HepG2 (cell line): ENCODE results near the gene MCFD2. TPM values are rescaled to one million over a fixed set of nuclear protein-coding genes. Genes with fewer than 3 reads are reported as not detected.

Source experiments
- DNMT3B ChIP-seq: conservative IDR thresholded peaks from 2 replicates; pipeline ENCODE4 v1.6.1; 2016; ENCODE audit warnings: missing biosample characterization, control low read depth
- ELF1 ChIP-seq: sonication (generic); formaldehyde crosslinking; IDR thresholded peaks from 2 replicates; pipeline ENCODE4 v1.4.0; 2020; ENCODE audit warnings: missing genetic modification reagents
- ELF4 ChIP-seq: sonication (generic); formaldehyde crosslinking; IDR thresholded peaks from 2 replicates; pipeline ENCODE4 v1.5.0; 2020; ENCODE audit warnings: missing genetic modification reagents, mild to moderate bottlenecking, moderate library complexity, borderline replicate concordance
- HMG20A ChIP-seq: IDR thresholded peaks from 2 replicates; pipeline ENCODE4 v1.6.1; 2016; ENCODE audit warnings: borderline replicate concordance
- HNF4G ChIP-seq, 2 experiments: sonication (generic) in 1 of 2; formaldehyde crosslinking in 1 of 2; IDR thresholded peaks; 2 replicates each; pipeline versions ENCODE4 v1.4.0 to v1.6.1; 2011 to 2020; ENCODE audit warnings: borderline replicate concordance in 2 of 2, low read depth in 2 of 2, mild to moderate bottlenecking in 2 of 2, low read length in 1 of 2, missing genetic modification reagents in 1 of 2, moderate library complexity in 1 of 2
- ISL2 ChIP-seq: sonication (generic); formaldehyde crosslinking; IDR thresholded peaks from 2 replicates; pipeline ENCODE4 v1.5.0; 2020; ENCODE audit warnings: missing genetic modification reagents
- MXI1 ChIP-seq: IDR thresholded peaks from 3 replicates; pipeline ENCODE4 v1.6.1; 2012; ENCODE audit warnings: low read depth, low read length, inconsistent platforms, borderline replicate concordance
- NCOR1 ChIP-seq: fragments of 200-600 bp; sonication (generic); IDR thresholded peaks from 2 replicates; pipeline ENCODE4 v1.7.0; 2017; ENCODE audit warnings: antibody characterized with exemption, low read length, borderline replicate concordance
- NFATC3 ChIP-seq: sonication (generic); formaldehyde crosslinking; IDR thresholded peaks from 2 replicates; pipeline ENCODE4 v1.5.1; 2020; ENCODE audit warnings: mild to moderate bottlenecking, missing genetic modification reagents
- NR2F6 ChIP-seq, 2 experiments: IDR thresholded peaks; 2 replicates each; pipeline ENCODE4 v1.6.1; 2016; ENCODE audit warnings: antibody characterized with exemption in 1 of 2, mild to moderate bottlenecking in 1 of 2
- PHF8 ChIP-seq: sonication (generic); formaldehyde crosslinking; IDR thresholded peaks from 2 replicates; pipeline ENCODE4 v1.5.0; 2020; ENCODE audit warnings: missing genetic modification reagents
- RARA ChIP-seq: IDR thresholded peaks from 2 replicates; pipeline ENCODE4 v1.6.1; 2016; ENCODE audit warnings: missing genetic modification reagents, missing compliant biosample characterization
- SAP130 ChIP-seq: IDR thresholded peaks from 2 replicates; pipeline ENCODE4 v1.6.1; 2016; ENCODE audit warnings: low read depth
- SKI ChIP-seq: fragments of 450-650 bp; IDR thresholded peaks from one replicate; pipeline ENCODE4 v1.6.1; 2018; ENCODE audit warnings: mild to moderate bottlenecking; ENCODE audit not compliant: partially characterized antibody
- TBX2 ChIP-seq: sonication (generic); formaldehyde crosslinking; IDR thresholded peaks from 2 replicates; pipeline ENCODE4 v1.5.0; 2020; ENCODE audit warnings: missing genetic modification reagents, mild to moderate bottlenecking, borderline replicate concordance
- ZNF556 ChIP-seq: sonication (generic); formaldehyde crosslinking; IDR thresholded peaks from 2 replicates; pipeline ENCODE4 v1.4.0; 2020; ENCODE audit warnings: mild to moderate bottlenecking, missing genetic modification reagents, borderline replicate concordance
- ZNF747 ChIP-seq: sonication (generic); formaldehyde crosslinking; IDR thresholded peaks from 2 replicates; pipeline ENCODE4 v1.8.1; 2023; ENCODE audit warnings: missing genetic modification reagents, mild to moderate bottlenecking, borderline replicate concordance
- ZNF788 ChIP-seq: sonication (generic); formaldehyde crosslinking; IDR thresholded peaks from 2 replicates; pipeline ENCODE4 v1.5.0; 2020; ENCODE audit warnings: mild to moderate bottlenecking, missing genetic modification reagents, borderline replicate concordance
- ZSCAN31 ChIP-seq: sonication (generic); formaldehyde crosslinking; IDR thresholded peaks from 2 replicates; pipeline ENCODE4 v1.5.0; 2020; ENCODE audit warnings: low read depth, mild to moderate bottlenecking, missing genetic modification reagents
- polyA plus RNA-seq, 8 experiments: library from polyadenylated mRNA; depleted of rRNA in 3 of 8; stranded (reverse) in 7 of 8; unstranded in 1 of 8; fragments of >200 nt; fragmentation: Illumina TruSeq in 4 of 8; extraction: Trizol in 4 of 8; gene quantifications; 2 replicates each; pipeline versions ENCODE4 v1.2.1 to v1.2.3, GENCODE V29; 2011 to 2016; ENCODE audit warnings: low read depth in 4 of 8, missing spikeins in 1 of 8, mixed read lengths in 1 of 8; ENCODE audit not compliant: insufficient read depth in 1 of 8
- total RNA-seq, 5 experiments: library from RNA; depleted of rRNA; stranded (reverse); fragments of >200 nt; fragmentation: Illumina TruSeq; extraction: Trizol; gene quantifications; 2 replicates each; pipeline ENCODE4 v1.2.3, GENCODE V29; 2016; ENCODE audit warnings: low read depth in 1 of 5
- TF ChIP-seq, protein P1 (sequence below): sonication (generic); formaldehyde crosslinking; IDR thresholded peaks from 2 replicates; pipeline ENCODE4 v1.5.0; 2020; ENCODE audit warnings: mild to moderate bottlenecking, missing genetic modification reagents, borderline replicate concordance
- TF ChIP-seq, protein P2 (sequence below): sonication (generic); formaldehyde crosslinking; IDR thresholded peaks from 2 replicates; pipeline ENCODE4 v1.8.1; 2023; ENCODE audit warnings: mild to moderate bottlenecking, moderate library complexity, missing genetic modification reagents
- TF ChIP-seq, protein P3 (sequence below): sonication (generic); formaldehyde crosslinking; IDR thresholded peaks from 2 replicates; pipeline ENCODE4 v1.8.0; 2022; ENCODE audit warnings: missing genetic modification reagents, mild to moderate bottlenecking, moderate library complexity, borderline replicate concordance

Gene MCFD2
- total and polyA plus RNA-seq, 2 of the 13 experiments (the other 11 are each of a cell fraction or from before 2014, with no cell fraction given) = 183 to 232 TPM

DNA sequence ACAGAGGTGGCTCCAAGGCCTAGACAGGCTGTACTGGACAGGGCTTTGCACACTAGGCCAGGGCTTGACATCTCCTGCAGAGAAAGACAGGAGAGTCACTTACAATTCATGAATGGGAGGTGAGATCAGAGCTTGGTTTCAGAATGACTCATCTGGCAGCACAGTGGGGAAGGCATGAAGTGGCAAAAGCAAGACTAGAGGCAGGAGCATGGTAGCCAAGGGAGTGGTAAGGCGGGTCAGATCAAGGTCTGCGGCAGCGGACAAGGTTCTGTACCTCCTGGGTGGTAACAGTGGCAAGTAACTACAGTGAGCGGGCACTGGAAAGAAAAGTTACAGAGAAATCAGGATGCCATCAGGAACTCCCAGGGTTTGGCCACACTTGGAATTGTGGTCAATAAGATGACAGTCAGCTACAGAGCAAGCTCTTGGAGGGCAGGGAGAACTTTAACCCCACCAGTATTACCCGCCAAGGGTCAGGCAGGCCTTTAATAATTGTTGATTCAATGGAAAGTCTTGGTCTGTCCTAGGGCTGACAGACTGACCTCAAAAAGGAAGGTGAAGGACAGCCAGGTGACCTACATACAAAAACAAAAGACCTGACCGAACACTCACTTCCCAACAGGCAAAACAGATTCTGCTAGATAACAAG, 5.7 kb downstream of the MCFD2 start (continued):
- peak; percentile 43; the same call in 1 of the 2 replicates for TF ChIP-seq SAP130
- peak; percentile 40 for TF ChIP-seq SKI
- TF ChIP-seq MXI1 = no peak
- no peak for TF ChIP-seq DNMT3B
- TF ChIP-seq, protein P1, sequence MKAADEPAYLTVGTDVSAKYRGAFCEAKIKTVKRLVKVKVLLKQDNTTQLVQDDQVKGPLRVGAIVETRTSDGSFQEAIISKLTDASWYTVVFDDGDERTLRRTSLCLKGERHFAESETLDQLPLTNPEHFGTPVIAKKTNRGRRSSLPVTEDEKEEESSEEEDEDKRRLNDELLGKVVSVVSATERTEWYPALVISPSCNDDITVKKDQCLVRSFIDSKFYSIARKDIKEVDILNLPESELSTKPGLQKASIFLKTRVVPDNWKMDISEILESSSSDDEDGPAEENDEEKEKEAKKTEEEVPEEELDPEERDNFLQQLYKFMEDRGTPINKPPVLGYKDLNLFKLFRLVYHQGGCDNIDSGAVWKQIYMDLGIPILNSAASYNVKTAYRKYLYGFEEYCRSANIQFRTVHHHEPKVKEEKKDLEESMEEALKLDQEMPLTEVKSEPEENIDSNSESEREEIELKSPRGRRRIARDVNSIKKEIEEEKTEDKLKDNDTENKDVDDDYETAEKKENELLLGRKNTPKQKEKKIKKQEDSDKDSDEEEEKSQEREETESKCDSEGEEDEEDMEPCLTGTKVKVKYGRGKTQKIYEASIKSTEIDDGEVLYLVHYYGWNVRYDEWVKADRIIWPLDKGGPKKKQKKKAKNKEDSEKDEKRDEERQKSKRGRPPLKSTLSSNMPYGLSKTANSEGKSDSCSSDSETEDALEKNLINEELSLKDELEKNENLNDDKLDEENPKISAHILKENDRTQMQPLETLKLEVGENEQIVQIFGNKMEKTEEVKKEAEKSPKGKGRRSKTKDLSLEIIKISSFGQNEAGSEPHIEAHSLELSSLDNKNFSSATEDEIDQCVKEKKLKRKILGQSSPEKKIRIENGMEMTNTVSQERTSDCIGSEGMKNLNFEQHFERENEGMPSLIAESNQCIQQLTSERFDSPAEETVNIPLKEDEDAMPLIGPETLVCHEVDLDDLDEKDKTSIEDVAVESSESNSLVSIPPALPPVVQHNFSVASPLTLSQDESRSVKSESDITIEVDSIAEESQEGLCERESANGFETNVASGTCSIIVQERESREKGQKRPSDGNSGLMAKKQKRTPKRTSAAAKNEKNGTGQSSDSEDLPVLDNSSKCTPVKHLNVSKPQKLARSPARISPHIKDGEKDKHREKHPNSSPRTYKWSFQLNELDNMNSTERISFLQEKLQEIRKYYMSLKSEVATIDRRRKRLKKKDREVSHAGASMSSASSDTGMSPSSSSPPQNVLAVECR (CRISPR knock-in tag) = peak; percentile 51; the same call in 1 of the 2 replicates
- TF ChIP-seq HMG20A (CRISPR knock-in tag) = 0 out of 2 replicates have a peak, but pooled peaks have one; percentile 27
- TF ChIP-seq NFATC3 (CRISPR knock-in tag) = no peak
- peak; percentile 92 for TF ChIP-seq RARA (CRISPR knock-in tag)
- TF ChIP-seq PHF8 (CRISPR knock-in tag) = 0 out of 2 replicates have a peak, but pooled peaks have one; percentile 19
- peak; percentile 47; the same call in 1 of the 2 replicates for TF ChIP-seq ISL2 (CRISPR knock-in tag)
- peak; percentile 61 for TF ChIP-seq HNF4G (IDR thresholded peaks at IDR 0.05; ENCODE audit: borderline replicate concordance, low read depth, low read length)
- no peak for TF ChIP-seq HNF4G (CRISPR knock-in tag; IDR thresholded peaks at IDR 0.05; ENCODE audit: borderline replicate concordance, low read depth)
- TF ChIP-seq, protein P2, sequence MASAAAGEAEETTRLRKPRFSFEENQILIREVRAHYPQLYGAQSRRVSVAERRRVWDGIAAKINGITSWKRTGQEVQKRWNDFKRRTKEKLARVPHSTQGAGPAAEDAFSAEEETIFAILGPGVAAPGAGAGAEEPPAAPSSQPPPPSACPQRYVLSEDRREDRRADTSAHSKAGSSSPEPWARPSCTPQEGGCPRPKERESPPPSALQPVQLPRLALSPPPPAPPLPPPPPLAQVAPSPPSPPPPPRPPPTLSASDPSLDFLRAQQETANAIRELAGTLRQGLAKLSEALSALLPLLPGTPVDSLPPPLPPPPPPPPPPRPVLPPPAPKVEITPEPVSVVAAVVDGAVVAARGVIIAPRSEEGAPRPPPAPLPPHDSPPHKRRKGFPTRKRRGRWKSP (CRISPR knock-in tag) = peak; percentile 35; the same call in 1 of the 2 replicates
- TF ChIP-seq ZNF788 (CRISPR knock-in tag) = peak; percentile 57; the same call in 1 of the 2 replicates
- TF ChIP-seq TBX2 (CRISPR knock-in tag) = peak; percentile 44
- TF ChIP-seq ELF1 = peak; percentile 14; the same call in 1 of the 2 replicates
- 0 out of 2 replicates have a peak, but pooled peaks have one; percentile 17 for TF ChIP-seq ZNF747 (CRISPR knock-in tag)
- TF ChIP-seq ZNF556 = no peak
- TF ChIP-seq ELF4 (CRISPR knock-in tag) = no peak
- TF ChIP-seq, protein P3, sequence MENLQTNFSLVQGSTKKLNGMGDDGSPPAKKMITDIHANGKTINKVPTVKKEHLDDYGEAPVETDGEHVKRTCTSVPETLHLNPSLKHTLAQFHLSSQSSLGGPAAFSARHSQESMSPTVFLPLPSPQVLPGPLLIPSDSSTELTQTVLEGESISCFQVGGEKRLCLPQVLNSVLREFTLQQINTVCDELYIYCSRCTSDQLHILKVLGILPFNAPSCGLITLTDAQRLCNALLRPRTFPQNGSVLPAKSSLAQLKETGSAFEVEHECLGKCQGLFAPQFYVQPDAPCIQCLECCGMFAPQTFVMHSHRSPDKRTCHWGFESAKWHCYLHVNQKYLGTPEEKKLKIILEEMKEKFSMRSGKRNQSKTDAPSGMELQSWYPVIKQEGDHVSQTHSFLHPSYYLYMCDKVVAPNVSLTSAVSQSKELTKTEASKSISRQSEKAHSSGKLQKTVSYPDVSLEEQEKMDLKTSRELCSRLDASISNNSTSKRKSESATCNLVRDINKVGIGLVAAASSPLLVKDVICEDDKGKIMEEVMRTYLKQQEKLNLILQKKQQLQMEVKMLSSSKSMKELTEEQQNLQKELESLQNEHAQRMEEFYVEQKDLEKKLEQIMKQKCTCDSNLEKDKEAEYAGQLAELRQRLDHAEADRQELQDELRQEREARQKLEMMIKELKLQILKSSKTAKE (CRISPR knock-in tag) = no peak
- TF ChIP-seq ZSCAN31 (CRISPR knock-in tag) = peak; percentile 44; the same call in 1 of the 2 replicates
- TF ChIP-seq NR2F6 (IDR thresholded peaks at IDR 0.05) = peak; percentile 73
- TF ChIP-seq NR2F6 (CRISPR knock-in tag; IDR thresholded peaks at IDR 0.05) = peak; percentile 58; the same call in 1 of the 2 replicates
- TF ChIP-seq NCOR1 = 0 out of 2 replicates have a peak, but pooled peaks have one; percentile 33
